Measurements from ENCODE around the gene SELENOO.

DNA sequence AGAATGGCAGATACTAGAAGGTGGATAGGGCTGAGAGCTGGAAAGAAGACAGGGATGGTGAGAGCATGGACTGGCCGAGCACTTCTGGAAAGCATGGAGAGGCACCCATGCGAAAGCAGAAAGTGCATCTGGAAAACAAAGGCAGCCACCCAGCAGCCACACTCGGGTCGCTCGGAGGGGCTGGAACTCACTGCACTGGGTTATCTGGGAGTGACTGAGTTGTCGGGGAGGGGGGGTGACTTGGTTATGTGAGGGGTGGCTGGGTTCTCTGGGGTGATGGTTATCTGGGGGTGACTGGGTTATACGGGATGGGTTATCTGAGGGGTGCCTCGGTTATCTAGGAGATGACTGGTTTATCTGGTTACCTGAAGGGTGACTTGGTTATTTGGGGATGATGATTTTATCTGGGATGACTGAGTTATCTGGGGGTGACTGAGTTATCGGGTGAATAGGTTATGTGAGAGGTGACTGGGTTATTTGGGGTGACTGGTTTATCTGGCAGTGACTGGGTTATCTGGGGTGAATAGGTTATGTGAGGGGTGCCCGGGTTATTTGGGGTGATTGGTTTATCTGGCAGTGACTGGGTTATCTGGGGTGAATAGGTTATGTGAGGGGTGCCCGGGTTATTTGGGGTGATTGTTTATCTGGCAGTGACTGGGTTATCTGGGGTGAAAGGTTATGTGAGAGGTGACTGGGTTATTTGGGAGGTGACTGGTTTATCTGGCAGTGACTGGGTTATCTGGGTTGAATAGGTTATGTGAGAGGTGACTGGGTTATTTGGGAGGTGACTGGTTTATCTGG is 32.9 kb upstream of the SELENOO start:
- no peak for TF ChIP-seq POLR2A (IDR thresholded peaks at IDR 0.05; ENCODE audit: low read length)
- no peak for TF ChIP-seq GATA1 (IDR thresholded peaks at IDR 0.05; ENCODE audit: low read depth, low read length)

Data from erythroblast (primary cell).